GM19043 (cell line): Measurements from ENCODE around the gene FRMD4A.

Experiments
- ATAC-seq: cut with Tn5 transposase; IDR thresholded peaks from one replicate; pipeline ENCODE4 v1.9.1; 2021; ENCODE audit warnings: low read depth; ENCODE audit not compliant: unreplicated experiment

The FRMD4A gene

GRCh38 chr10:13743963-13744362 lies 586.8 kb downstream of the FRMD4A start:
- no peak for ATAC-seq

- no peak for ATAC-seq
Measured at GRCh38 chr10:13743101-13743693, 587.5 kb downstream of the FRMD4A start.

GRCh38 chr10:13741438-13741837 lies 589.3 kb downstream of the FRMD4A start:
- no peak for ATAC-seq

GRCh38 chr10:13740461-13740860 lies 590.3 kb downstream of the FRMD4A start:
- ATAC-seq = no peak

GRCh38 chr10:13739183-13739582 lies 591.5 kb downstream of the FRMD4A start:
- no peak for ATAC-seq

GRCh38 chr10:13736506-13736905 lies 594.2 kb downstream of the FRMD4A start:
- ATAC-seq = no peak

- no peak for ATAC-seq
Measured at GRCh38 chr10:13734151-13734550, 596.6 kb downstream of the FRMD4A start.

- no peak for ATAC-seq
Measured at GRCh38 chr10:13733071-13733470, 597.7 kb downstream of the FRMD4A start.

GRCh38 chr10:13732465-13732881 lies 598.3 kb downstream of the FRMD4A start:
- ATAC-seq = no peak

- ATAC-seq = no peak
Measured at GRCh38 chr10:13731799-13732198, 598.9 kb downstream of the FRMD4A start.

GRCh38 chr10:13730956-13731355 lies 599.8 kb downstream of the FRMD4A start:
- ATAC-seq = no peak

GRCh38 chr10:13730306-13730652 lies 600.4 kb downstream of the FRMD4A start:
- no peak for ATAC-seq

- ATAC-seq = no peak
Measured at GRCh38 chr10:13729586-13730305, 601.0 kb downstream of the FRMD4A start.

GRCh38 chr10:13728898-13729535 lies 601.7 kb downstream of the FRMD4A start:
- no peak for ATAC-seq

GRCh38 chr10:13725594-13725993 lies 605.1 kb downstream of the FRMD4A start:
- no peak for ATAC-seq

- ATAC-seq = no peak
Measured at GRCh38 chr10:13724484-13724883, 606.2 kb downstream of the FRMD4A start.

GRCh38 chr10:13722747-13723653 lies 607.7 kb downstream of the FRMD4A start:
- no peak for ATAC-seq

- ATAC-seq = no peak
Measured at GRCh38 chr10:13721486-13721885, 609.2 kb downstream of the FRMD4A start.

- ATAC-seq = no peak
Measured at GRCh38 chr10:13720699-13721098, 610.0 kb downstream of the FRMD4A start.

- no peak for ATAC-seq
Measured at GRCh38 chr10:13719425-13719824, 611.3 kb downstream of the FRMD4A start.

GRCh38 chr10:13718820-13719219 lies 611.9 kb downstream of the FRMD4A start:
- ATAC-seq = no peak
